ENCODE measurements around the gene ASB3. TPM values are rescaled to one million over a fixed set of nuclear protein-coding genes. Genes with fewer than 3 reads are reported as not detected.
A peak's percentile ranks its signal among the peaks of the same experiment; 100 is the strongest.

Gene ASB3
- total RNA-seq, 1 experiment from 2014 or later: 23.1 TPM

- Histone ChIP-seq H4K20me1 (ENCODE audit: control insufficient read depth, insufficient read depth, insufficient read length) (no peaks in the 10 kb centered on the region), H3K4me1 (ENCODE audit: insufficient read depth, low read length) (no peaks in the 10 kb centered on the region), H3K4ac (ENCODE audit: low read depth, low read length) (no peak overlapping the region), H3K9ac (ENCODE audit: extremely low read depth, insufficient read length, low read length) (no peak overlapping the region), H3K23ac (ENCODE audit: insufficient read length, low read depth, low read length) (no peak overlapping the region), H3K79me1 (ENCODE audit: insufficient read depth, low read depth, low read length, poor library complexity, severe bottlenecking) (no peaks in the 10 kb centered on the region), H3T11ph (ENCODE audit: low read length) (no peak overlapping the region), H2AK5ac (ENCODE audit: insufficient read length, low read length) (no peak overlapping the region), H2BK15ac (ENCODE audit: low read depth, low read length) (no peak overlapping the region), H4K8ac (replicated peaks; ENCODE audit: insufficient read length, low read depth, low read length) (no peak overlapping the region), H3K18ac (ENCODE audit: insufficient read length, low read depth, low read length) (no peak overlapping the region), H4K91ac (ENCODE audit: insufficient read length, low read depth, low read length) (no peak overlapping the region), H3K9me3 (ENCODE audit: control insufficient read depth, low read depth, low read length) (no peaks in the 10 kb centered on the region), H3K14ac (ENCODE audit: insufficient read depth, low read length) (no peak overlapping the region), H4K5ac (ENCODE audit: insufficient read length, low read depth, low read length) (no peak overlapping the region), H3K27ac (ENCODE audit: insufficient read length, low read depth, low read length) (no peak overlapping the region), H3K79me2 (ENCODE audit: insufficient read depth, low read length) (no peaks in the 10 kb centered on the region), H2BK12ac (ENCODE audit: insufficient read length, low read depth, low read length) (no peak overlapping the region), H2BK120ac (ENCODE audit: low read depth, low read length, poor library complexity, severe bottlenecking) (no peak overlapping the region), H2BK5ac (ENCODE audit: insufficient read length, low read length) (no peak overlapping the region), H3K56ac (ENCODE audit: insufficient read length, low read depth, low read length) (no peak overlapping the region), H3K4me2 (ENCODE audit: insufficient read depth, insufficient read length, low read length) (no peak overlapping the region), H2BK20ac (ENCODE audit: low read depth, low read length, poor library complexity, severe bottlenecking) (no peak overlapping the region), H2AFZ (ENCODE audit: low read length) (no peak overlapping the region), H3K23me2 (ENCODE audit: insufficient read length, low read depth, low read length, poor library complexity, severe bottlenecking) (no peaks in the 10 kb centered on the region), H3K27me3 (ENCODE audit: insufficient read depth, low read length) (no peaks in the 10 kb centered on the region)
- Mint-ChIP-seq H3K27ac (peak overlapping the region in 1 of 3 experiments; percentile 39; a peak in 1 of 7 replicates), H3K4me3 (no peak overlapping the region), H3K36me3 (ENCODE audit: insufficient read depth in 1 of 3, low read depth in 3 of 3) (peaks cover 19 to 22% (median 19%) of the 10 kb centered on the region in 3 experiments), H3K9me3 (no peaks in the 10 kb centered on the region), H3K4me1 (peaks cover 5 to 13% of the 10 kb centered on the region in 2 experiments; a peak in 3 of 4 replicates), H3K27me3 (ENCODE audit: low read depth) (no peaks in the 10 kb centered on the region)
- DNase-seq: no peak
- no CpG with 5 or more reads among the region's 15 CpGs for WGBS (ENCODE audit: extremely low coverage, insufficient read length, low lambda C conversion rate)
- TF ChIP-seq CTCF (conservative IDR thresholded peaks at IDR 0.05): no peak
Observed at GRCh38 chr2:53756644-53757043, 30.1 kb downstream of the ASB3 start.

Measured in H9 (cell line).